ENCODE measurements around the gene LRRC66. TPM values are rescaled to one million over a fixed set of nuclear protein-coding genes. Genes with fewer than 3 reads are reported as not detected.

LRRC66 gene
- total RNA-seq, 1 donor from 2014 or later, result 1.2 TPM

DNA sequence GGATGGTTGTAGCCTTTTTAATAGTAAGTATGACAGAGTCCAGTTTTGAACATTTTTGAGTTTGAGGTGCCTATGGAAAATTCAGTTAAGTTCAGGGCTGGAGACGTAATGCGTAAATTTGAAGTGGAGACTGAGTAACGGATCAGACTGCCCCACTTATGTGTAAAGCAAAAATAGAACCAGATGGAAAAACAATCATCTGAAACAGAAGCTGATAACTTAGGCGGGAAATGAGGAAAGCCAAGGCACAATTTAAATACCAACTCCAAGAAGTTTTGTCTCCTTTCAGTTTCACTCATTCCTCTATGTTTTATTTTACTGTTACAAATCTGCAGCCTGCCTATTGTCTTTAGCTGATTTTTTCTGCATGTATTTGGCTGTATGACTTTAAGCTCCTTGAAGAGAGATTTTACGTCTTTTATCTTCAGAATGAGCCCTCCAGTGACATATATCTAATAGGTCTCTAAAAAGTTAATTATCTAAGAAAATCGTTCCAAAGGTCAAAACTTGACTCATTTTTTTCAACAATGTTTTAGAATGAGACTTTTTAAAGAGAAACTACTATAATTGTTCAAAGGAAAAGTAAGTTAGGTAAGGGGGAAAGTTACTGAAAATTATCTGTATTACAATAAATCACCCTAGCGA lies 16.8 kb upstream of the LRRC66 start:
- DNase-seq (ENCODE audit: extremely low spot score in 2 of 2), result no peak
- no peaks in the 10 kb centered on the region for H3K27me3 ChIP-seq
- H3K9me3 ChIP-seq, result no peaks in the 10 kb centered on the region
- intact Hi-C loops (cut with DNase I), result loop anchor here (5.0 kb wide), 1 partner anchor 195 kb away; the partner anchor contains the start of gene DCUN1D4
- H3K36me3 ChIP-seq, result peaks cover 0 to 4% of the 10 kb centered on the region in 2 donors
- no peak overlapping the region for H3K27ac ChIP-seq
- TF ChIP-seq POLR2AphosphoS5 (IDR thresholded peaks at IDR 0.05; ENCODE audit: insufficient read depth in 1 of 2, low read depth in 1 of 2) (no peak), POLR2A (IDR thresholded peaks at IDR 0.05) (no peak)
- TF ChIP-seq, protein P1, sequence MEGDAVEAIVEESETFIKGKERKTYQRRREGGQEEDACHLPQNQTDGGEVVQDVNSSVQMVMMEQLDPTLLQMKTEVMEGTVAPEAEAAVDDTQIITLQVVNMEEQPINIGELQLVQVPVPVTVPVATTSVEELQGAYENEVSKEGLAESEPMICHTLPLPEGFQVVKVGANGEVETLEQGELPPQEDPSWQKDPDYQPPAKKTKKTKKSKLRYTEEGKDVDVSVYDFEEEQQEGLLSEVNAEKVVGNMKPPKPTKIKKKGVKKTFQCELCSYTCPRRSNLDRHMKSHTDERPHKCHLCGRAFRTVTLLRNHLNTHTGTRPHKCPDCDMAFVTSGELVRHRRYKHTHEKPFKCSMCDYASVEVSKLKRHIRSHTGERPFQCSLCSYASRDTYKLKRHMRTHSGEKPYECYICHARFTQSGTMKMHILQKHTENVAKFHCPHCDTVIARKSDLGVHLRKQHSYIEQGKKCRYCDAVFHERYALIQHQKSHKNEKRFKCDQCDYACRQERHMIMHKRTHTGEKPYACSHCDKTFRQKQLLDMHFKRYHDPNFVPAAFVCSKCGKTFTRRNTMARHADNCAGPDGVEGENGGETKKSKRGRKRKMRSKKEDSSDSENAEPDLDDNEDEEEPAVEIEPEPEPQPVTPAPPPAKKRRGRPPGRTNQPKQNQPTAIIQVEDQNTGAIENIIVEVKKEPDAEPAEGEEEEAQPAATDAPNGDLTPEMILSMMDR (IDR thresholded peaks at IDR 0.05), result no peak
- peaks cover 45% of the 10 kb centered on the region for H3K4me1 ChIP-seq
- peak overlapping the region; percentile 80 to 95 for H3K4me3 ChIP-seq

DNA sequence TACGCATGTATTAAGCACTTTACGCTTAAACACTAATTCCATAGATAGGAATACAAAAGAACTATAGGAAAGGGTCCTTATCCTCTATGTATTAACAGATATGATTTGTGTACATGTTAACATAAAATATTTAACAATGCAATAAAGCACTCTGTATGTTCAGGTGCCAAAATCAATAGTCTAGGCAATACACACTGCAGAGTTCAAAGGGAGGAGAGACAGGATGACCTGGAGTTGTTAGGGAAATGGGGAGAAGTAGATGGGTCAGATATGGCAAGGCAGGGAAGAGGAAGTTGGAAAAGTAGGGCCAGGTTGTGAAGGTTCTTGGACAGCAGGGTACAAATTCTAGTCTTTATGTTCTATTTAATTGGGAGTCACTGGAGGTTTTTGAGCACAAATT lies 15.0 kb upstream of the LRRC66 start:
- Histone ChIP-seq H3K4me1 (peaks cover 45% of the 10 kb centered on the region), H3K9me3 (no peaks in the 10 kb centered on the region), H3K27ac (no peak overlapping the region), H3K27me3 (no peaks in the 10 kb centered on the region), H3K36me3 (peaks cover 0 to 4% of the 10 kb centered on the region in 2 donors), H3K4me3 (no peak overlapping the region)
- no peak for DNase-seq (ENCODE audit: extremely low spot score in 2 of 2)
- TF ChIP-seq POLR2A (IDR thresholded peaks at IDR 0.05) (no peak), POLR2AphosphoS5 (IDR thresholded peaks at IDR 0.05; ENCODE audit: insufficient read depth in 1 of 2, low read depth in 1 of 2) (no peak)
- TF ChIP-seq, protein P1 (IDR thresholded peaks at IDR 0.05), result no peak
- intact Hi-C loops (cut with DNase I), result loop anchor here (5.0 kb wide), 1 partner anchor 193 kb away; the partner anchor contains the start of gene DCUN1D4

DNA sequence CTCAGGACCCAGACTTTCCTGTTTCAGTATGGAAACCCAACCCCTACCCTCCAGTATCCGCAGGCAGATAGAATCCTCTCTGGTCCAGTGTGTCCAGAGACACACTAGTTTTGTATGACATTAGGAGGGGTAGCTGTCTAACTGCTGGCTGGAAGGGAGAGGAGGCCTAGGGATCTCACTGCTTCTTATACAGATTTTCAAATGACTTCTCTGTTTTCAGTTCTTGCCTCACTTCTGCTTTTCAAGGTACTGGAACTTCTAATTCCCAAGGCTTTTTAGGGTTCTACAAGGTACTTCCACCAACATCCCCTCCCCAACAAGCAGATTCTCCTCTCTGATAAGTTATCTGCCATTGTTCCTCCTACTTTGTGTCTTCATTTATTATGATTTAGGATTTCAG lies 11.8 kb upstream of the LRRC66 start:
- Histone ChIP-seq H3K36me3 (peaks cover 0 to 22% of the 10 kb centered on the region in 2 donors), H3K4me1 (peaks cover 39% of the 10 kb centered on the region), H3K27me3 (no peaks in the 10 kb centered on the region), H3K4me3 (no peak overlapping the region), H3K27ac (no peak overlapping the region), H3K9me3 (no peaks in the 10 kb centered on the region)
- TF ChIP-seq POLR2AphosphoS5 (IDR thresholded peaks at IDR 0.05; ENCODE audit: insufficient read depth in 1 of 2, low read depth in 1 of 2) (no peak), POLR2A (IDR thresholded peaks at IDR 0.05) (no peak)
- TF ChIP-seq, protein P1 (IDR thresholded peaks at IDR 0.05), result no peak
- intact Hi-C loops (cut with DNase I), result no loop called here
- DNase-seq (ENCODE audit: extremely low spot score in 2 of 2), result no peak

DNA sequence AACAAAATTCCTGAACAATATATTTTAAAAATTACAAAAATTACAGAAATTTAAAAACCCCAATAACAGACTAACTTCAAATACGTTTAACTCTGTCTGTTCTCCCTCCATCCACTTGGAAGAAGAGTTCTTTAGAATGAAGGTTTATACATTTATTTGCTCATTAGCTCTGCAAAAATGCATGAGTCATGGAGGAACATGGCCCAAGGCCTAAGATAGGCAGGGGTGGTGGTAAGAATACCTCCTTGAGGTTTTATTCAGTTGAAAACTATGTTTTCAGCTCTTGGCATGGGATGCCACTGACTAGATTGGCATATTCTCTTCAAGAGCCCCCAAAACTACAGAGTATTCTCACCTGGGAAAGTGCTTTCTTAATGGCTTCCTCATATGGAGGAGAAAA lies 8.8 kb upstream of the LRRC66 start:
- peaks cover 0 to 25% of the 10 kb centered on the region in 2 donors for H3K36me3 ChIP-seq
- H3K27ac ChIP-seq, result no peak overlapping the region
- intact Hi-C loops (cut with DNase I), result loop anchor here (5.0 kb wide), 1 partner anchor 1913 kb away; no protein-coding TSS in a partner anchor
- H3K9me3 ChIP-seq, result no peaks in the 10 kb centered on the region
- H3K27me3 ChIP-seq, result no peaks in the 10 kb centered on the region
- no peak for TF ChIP-seq POLR2A (IDR thresholded peaks at IDR 0.05)
- TF ChIP-seq, protein P1 (IDR thresholded peaks at IDR 0.05), result no peak
- no peak for TF ChIP-seq POLR2AphosphoS5 (IDR thresholded peaks at IDR 0.05; ENCODE audit: insufficient read depth in 1 of 2, low read depth in 1 of 2)
- no peak overlapping the region for H3K4me3 ChIP-seq
- peaks cover 14% of the 10 kb centered on the region for H3K4me1 ChIP-seq
- no peak for DNase-seq (ENCODE audit: extremely low spot score in 2 of 2)

DNA sequence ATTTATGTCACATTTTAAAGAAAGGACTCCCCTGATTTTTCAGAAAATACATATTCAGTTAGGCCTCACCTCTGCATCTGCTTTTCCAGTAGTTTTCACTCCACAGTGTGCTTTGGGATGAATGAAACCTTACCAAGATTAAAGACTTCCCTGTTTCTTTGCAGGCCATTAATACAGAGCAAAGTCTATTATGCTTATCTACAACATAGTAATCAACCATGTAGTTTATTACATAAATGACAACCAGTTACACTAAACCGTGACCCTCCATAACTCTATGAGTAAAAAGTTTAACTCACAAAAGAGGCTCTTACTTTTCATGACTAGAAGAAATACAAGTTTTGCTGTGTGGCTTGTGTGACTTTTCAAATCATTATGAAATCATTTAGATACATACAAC lies 2.3 kb downstream of the LRRC66 start:
- intact Hi-C loops (cut with DNase I), result no loop called here

More for the DNA sequence above, 2.3 kb downstream of the LRRC66 start:
- Histone ChIP-seq H3K27me3 (no peaks in the 10 kb centered on the region), H3K36me3 (peaks cover 0 to 11% of the 10 kb centered on the region in 2 donors), H3K27ac (no peak overlapping the region), H3K9me3 (no peaks in the 10 kb centered on the region), H3K4me3 (no peak overlapping the region), H3K4me1 (no peaks in the 10 kb centered on the region)
- TF ChIP-seq POLR2AphosphoS5 (IDR thresholded peaks at IDR 0.05; ENCODE audit: insufficient read depth in 1 of 2, low read depth in 1 of 2) (no peak), POLR2A (IDR thresholded peaks at IDR 0.05) (no peak)
- TF ChIP-seq, protein P1 (IDR thresholded peaks at IDR 0.05), result no peak
- DNase-seq (ENCODE audit: extremely low spot score in 2 of 2), result no peak

Data from vagina (tissue), 2 donors.